CD4-positive, alpha-beta T cell treated with Interleukin-17A for 1 hour (primary cell): ENCODE data around the gene AGBL2.

ENCODE experiments used
- DNase-seq: peaks from one replicate; pipeline ENCODE4 v3.0.0-alpha.2; 2020

AGBL2 gene

DNA sequence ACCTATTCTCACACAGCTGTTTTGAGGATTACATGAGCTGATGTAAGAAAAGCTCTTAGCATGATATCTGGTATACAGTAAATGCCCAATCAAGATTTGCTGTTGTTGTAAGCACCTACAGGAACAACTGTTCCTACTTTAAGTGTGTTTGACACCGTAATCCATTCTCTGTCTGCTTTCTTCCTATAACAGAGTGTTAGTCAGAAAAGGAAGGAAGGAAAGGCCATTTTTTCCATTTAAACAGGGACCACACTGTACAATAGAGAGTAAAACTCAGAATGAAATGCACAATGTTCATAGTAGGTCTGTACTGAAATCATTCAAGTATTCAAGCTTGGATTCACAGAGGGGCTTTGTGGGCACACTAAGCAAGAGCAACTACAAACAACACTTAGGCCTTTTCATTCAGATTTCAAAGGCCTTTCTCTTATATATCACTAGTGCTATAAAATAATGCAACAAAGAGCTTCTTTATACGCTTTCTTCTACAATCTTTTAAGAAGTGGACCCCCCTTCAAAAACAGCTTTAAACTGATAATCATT, 94.3 kb downstream of the AGBL2 start:
- no peak for DNase-seq

DNA sequence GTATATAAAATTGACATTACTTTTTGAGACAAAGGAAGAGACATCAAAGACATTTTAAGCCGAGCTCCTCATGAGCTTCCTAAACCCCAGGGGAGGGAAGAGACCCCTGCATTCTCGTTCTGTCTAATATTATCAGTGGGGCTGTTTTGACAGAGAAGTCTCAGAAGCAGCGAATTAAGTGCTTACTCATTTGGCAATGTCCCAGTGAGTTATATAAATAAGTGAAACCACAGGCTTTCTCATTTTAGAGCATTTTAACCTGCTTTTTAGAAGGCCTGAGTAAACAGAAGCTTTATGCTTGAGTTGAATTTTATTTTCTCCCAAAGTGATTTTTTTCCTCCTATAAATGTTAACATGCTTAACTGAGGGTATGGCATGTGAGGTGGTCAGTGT, 97.8 kb downstream of the AGBL2 start:
- DNase-seq = no peak

DNA sequence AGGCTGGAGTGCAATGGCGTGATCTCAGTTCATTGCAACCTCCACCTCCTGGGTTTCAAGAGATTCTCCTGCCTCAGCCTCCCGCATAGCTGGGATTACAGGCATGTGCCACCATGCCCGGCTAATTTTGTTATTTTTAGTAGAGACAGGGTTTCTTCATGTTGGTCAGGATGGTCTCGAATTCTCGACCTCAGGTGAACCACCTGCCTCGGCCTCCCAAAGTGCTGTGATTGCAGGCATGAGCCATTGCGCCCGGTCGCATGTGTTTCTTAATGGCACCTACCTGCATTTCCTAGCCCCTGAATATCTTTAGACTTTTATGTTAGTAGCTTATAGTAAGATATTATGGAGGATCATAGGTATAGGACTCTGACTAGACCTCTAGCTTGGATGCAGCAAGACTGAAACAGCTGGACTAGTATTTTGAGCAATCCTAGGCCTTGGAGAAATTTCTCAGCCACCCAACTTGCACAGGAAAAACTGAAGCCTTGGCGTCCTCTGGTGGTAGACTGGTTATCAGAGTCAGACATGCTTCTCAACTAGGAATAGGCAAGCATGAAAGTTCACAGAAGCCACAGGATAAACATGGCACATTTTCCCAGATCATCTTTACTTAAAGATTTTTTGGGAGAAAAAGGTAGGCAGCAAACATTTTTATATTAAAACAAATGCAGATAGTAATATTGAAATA, 98.3 kb downstream of the AGBL2 start:
- DNase-seq = peak; percentile 20

DNA sequence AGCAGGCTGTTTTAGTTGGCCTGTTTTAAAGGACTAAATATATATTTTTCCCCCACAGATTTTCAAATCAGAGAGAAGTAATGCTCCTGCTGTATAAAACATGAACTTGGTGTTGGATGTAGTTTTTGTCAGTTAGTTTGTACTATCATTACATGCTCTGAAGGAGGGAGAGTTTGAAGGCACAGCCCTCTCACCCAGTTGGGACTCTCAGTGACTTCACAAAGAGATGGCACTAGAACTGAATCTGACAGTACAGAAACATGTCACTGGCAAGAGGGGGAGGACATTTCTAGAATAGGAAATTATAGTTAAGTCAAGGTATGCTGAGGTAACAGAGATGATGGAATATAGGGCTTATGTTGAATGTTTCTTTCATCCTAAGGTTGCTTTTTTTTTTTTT, 99.9 kb downstream of the AGBL2 start:
- DNase-seq = no peak

DNA sequence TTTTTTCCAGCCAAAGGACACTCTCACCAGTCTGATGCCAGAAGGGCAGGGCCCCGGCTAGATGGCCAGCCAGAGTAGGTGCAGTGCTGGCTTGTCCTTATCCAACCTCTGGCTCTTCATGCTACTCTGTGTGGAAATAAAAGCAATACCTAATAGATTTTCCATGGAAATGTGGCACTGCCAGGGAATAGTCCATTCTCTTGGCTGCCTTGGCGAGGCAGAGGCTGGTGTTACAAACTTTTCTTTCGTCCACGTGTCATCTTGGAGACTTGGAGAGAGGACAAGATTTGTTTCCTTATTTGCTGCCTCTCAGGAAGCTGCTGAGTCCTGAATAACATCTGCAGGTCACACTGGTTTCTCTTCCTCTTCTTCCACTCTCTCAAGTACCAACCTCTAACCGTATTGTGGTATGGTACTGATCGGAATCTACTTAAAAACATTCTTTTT, 103.8 kb downstream of the AGBL2 start:
- DNase-seq = no peak

DNA sequence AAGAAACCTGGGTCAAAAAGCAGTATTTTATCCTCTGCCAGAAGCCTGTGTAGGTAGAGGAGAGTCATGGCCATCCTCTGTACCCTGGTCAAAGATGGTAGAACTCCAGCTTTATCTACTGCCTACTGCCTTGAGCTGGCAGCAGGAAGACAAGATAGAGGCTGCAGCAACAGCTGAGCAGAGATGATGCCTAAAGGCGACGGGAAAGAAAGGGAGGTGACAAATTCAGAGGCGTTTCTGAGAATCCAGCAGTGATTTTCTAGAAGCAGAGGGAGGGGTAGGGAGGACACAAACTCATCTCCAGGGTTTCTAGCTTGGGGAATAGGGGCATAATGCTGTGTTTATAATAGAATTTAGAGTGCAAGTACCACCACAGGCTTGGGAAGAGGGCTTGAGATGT, 105.5 kb downstream of the AGBL2 start:
- DNase-seq = no peak
